AG08396 (cell line): ENCODE measurements around the gene RAMACL.

Experiments used
- DNase-seq: peaks from one replicate; pipeline ENCODE4 v3.0.0; 2012; ENCODE audit warnings: low spot score, mixed read lengths

The RAMACL gene

GRCh38 chr6:166573511-166574216 is 12.8 kb downstream of the RAMACL start:
- DNase-seq = no peak

DNA sequence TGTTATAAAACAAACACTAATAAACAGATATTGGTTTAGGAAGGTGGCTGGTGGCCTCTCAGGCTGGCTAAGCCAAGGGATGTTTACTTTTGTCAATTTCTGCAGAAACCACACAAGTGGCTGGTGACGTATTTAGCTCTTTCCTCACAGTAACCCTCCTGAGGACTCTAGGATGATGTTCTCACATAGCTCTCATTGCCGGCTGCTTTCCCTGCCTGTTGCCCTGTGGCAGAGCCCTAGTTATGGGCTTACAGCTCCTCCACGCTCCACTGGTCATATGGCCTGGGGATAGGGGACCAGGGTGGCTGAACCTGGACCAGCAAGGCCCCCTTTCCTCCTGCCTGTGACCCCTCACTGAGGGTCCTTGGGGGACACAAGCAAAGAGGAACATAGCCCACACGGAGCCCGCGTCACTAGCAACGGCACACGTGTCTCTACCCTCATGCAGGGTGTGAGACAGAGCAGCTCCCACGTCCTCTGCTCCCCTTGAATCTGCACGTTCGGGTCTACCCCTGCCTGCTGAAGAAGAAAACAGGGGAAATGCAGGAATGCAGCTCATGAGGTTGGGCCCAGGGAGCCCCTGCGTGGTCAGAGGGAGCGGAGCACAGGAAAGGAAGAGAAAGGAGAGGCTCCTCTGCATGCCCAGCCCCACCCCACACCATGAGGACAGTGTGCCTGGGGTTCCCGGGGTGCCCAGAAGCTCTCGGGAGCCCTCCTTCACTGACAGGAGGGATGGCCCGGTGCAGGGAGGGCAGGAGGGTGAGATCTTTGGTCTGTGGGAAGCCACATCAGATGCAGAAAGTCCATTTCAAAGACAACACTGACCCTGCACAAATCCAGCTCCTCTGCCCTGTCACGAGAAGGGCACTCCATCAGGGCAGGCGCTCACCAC is 13.9 kb downstream of the RAMACL start:
- peak; percentile 82 for DNase-seq

DNA sequence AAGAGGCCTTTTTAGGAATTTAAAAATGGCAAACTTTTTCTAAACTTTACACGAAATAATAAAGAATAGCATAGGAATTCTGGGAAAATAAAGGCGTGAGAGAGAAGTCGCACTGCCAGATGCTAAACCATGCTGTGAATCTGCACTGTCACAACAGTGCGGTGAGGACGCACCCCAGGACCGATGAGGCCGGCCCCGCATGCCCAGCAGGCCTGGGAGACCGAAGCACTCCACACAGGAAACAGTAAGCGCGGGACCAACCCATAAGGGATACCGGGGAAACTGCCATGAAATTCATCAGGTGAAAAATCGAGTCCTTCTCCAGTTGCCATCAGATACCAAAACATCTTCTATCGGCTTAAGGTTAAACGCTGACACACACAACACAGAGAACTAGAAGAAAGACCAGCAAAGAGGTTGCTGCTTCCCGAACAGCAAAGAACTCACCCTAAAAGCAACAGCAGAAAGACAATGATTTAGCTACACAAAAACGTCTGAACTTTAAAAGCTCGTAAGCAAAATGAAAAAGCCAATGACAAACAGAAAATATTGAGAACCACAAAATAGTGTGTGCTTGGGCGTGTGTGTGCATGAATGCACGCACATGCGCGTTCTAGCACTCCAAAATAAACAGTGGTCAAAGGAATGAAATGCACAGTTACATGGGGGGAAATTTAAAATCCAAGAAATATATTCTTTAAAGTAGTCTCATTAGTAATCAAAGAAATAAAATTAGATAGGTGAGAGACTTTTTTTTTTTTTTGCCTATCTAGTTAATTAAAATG is 15.4 kb downstream of the RAMACL start:
- DNase-seq = no peak

DNA sequence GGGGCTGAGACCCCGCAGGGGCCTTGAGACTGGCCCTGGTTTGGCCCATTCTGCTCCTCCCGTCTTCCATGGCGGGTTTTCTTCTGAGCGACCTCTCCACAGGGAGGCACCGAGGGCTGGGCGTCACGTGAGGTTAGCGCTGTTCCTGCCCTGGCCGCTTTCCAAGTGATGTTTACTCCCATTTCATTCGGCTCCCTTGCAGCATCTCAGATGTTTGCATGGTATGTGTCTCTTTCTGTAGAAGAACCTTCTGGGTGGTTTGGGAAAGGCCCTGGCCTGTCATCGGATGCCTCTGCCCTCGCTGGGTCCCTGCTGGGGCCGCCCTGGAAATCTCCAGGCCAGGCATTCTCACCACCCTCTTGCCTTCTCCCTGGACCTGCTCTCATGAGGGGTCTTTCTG is 17.3 kb downstream of the RAMACL start:
- DNase-seq = no peak

- no peak for DNase-seq
Measured at GRCh38 chr6:166567813-166568212, 18.7 kb downstream of the RAMACL start.

DNA sequence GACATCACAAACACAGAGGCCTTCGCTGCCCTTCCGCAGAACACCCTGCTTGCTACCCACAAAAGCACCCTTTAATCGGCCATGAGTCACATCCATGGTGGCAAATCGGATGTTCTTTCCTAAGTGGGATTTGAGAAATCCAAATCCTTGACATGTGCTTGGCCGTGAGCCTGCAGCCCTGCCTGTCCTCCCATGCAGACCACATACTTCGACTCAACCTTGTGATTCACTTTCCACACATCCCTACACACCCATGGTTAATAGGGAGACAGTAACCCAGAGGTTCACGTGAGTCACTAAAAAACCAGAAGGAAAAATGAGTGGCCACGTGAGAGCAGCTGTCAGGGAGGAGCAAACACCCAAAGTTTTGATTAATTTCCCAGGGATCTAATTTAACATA is 19.4 kb downstream of the RAMACL start:
- DNase-seq = peak; percentile 81

- no peak for DNase-seq
Measured at GRCh38 chr6:166566026-166567011, 20.2 kb downstream of the RAMACL start.

DNA sequence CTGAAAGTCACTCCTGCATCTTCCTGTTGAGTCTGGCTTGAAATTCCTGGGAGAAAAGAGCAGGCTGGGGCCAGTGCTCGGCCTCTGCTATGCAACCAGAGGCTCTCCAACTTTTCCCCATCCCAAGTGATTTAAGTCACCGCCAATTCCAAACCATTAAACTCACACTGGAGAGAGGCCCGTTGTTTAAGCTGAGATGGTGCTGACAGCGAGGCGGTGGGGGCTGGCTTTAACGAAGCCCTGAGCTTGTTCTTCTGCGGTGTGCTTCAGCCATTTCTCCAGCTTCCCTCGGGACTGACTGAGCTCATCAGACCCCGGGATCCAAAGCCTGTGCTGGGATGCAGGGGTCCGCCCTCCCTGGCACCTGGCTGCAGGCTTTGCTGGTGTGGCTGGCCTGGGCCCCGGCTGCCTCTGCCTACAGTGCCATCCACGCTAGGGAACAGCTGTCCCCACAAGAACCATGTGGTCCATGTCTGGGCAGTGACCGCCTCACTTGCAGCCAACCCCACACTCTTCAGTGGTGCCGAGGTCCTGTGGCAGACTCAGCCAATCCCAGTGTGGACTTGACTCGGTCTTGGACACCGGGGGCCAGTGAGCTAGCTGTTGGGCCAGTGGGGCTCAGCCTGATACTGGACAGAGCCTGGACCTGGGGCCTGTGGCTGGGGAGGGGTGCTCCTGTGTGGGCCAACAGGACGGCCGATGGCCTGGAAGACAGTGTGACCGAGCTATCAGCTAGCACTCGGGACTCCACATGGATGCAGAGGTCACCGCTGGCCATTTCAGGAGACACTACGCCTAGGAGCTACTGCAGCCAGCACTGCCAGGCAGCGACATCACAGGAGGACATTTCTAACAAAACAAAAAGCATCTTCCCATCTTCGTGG is 21.2 kb downstream of the RAMACL start:
- DNase-seq = no peak

GRCh38 chr6:166563805-166564204 is 22.7 kb downstream of the RAMACL start:
- DNase-seq = no peak

- DNase-seq = no peak
Measured at GRCh38 chr6:166563200-166563599, 23.3 kb downstream of the RAMACL start.

GRCh38 chr6:166562726-166563125 is 23.8 kb downstream of the RAMACL start:
- DNase-seq = no peak

- DNase-seq = peak; percentile 64
Measured at GRCh38 chr6:166561771-166562359, 24.6 kb downstream of the RAMACL start.

DNA sequence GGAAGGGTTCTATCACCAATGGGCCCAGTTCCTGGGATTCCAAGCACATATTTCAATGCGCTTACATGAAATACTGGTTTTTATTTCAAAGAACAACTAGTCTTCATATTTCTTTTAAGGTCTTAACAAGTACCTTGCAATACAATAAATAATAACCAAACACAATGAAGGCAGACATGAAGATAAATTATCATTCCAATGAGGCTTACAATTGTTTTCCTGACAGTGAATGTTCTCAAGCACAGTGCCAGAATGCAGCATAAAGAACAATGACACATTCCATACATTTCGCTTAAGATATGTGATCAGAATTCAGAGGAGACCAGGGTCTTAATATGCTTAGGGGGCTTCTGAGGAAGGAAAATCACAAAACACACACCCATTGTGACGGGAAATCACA is 26.3 kb downstream of the RAMACL start:
- no peak for DNase-seq

- no peak for DNase-seq
Measured at GRCh38 chr6:166559662-166560061, 26.8 kb downstream of the RAMACL start.

DNA sequence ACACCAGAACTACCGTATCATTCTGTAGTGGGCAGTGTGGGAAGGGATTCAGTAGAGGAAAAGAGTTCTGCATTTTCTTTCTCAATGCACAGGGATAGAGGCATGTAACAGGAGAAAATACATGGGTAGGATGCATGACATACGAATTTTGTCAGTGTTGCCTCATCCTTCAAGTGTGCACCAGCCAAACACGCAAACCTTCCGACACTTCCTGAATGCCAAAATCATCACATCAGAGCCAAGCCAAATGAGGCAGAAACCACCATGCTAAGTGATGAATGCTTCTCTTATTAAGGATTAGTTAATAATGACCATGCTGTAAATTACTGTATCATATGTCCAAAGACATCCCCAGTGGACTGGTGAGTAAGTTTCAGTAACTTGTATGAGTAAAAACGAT is 27.3 kb downstream of the RAMACL start:
- DNase-seq = no peak

GRCh38 chr6:166558156-166559005 is 28.1 kb downstream of the RAMACL start:
- no peak for DNase-seq

- peak; percentile 77 for DNase-seq
Measured at GRCh38 chr6:166556863-166557322, 29.6 kb downstream of the RAMACL start.

DNA sequence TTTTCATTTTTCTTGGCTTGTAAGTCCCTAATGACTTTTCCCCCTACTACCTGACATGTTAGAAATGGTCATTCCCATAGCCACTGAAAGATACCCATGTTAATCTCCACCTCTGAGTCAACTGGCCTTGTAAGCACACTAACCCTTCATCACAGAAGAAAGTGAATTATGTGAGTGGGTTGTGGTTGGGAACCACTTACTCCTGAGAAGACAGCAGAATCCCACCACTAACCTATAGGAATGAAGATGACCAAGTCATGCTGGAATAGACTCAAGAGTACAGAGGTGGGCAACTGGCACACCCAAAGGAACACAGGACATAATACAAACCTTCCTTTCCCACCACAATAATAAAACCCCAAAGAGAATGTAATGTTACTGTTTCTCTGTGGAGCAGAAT is 30.1 kb downstream of the RAMACL start:
- no peak for DNase-seq

- DNase-seq = no peak
Measured at GRCh38 chr6:166555086-166555485, 31.4 kb downstream of the RAMACL start.
